Vagina (tissue), 2 donors: ENCODE results near the gene ANKRD10. TPM values are rescaled to one million over a fixed set of nuclear protein-coding genes. Genes with fewer than 3 reads are reported as not detected.

ENCODE experiments used
- DNase-seq, 2 donors: peaks; one replicate each; pipeline ENCODE4 v3.0.0-alpha.2; 2017; ENCODE audit errors: extremely low spot score in 2 of 2
- H3K27ac ChIP-seq: fragments of 200-600 bp; sonication (generic); one replicate; pipeline ENCODE4 v1.5.1; 2019
- H3K27me3 ChIP-seq: fragments of 200-600 bp; sonication (generic); one replicate; pipeline ENCODE4 v1.5.1; 2019
- H3K36me3 ChIP-seq, 2 donors: fragments of 200-600 bp; sonication (generic); one replicate each; pipeline ENCODE4 v1.5.1; 2017 to 2019
- H3K4me1 ChIP-seq: fragments of 200-600 bp; sonication (generic); one replicate; pipeline ENCODE4 v1.5.1; 2019
- H3K4me3 ChIP-seq, 2 donors: fragments of 200-600 bp; sonication (generic); 1 replicate in 1 of 2; 2 replicates in 1 of 2; pipeline ENCODE4 v1.5.1; 2016 to 2019
- H3K9me3 ChIP-seq: fragments of 200-600 bp; sonication (generic); one replicate; pipeline ENCODE4 v1.5.1; 2019
- CTCF ChIP-seq, 3 experiments: fragments of 450-650 bp in 2 of 3; fragments of 200-600 bp in 1 of 3; sonication (generic) in 1 of 3; IDR thresholded peaks; one replicate each; pipeline ENCODE4 v1.5.1; 2017 to 2019; ENCODE audit warnings: antibody characterized with exemption in 3 of 3, mild to moderate bottlenecking in 2 of 3, moderate library complexity in 2 of 3
- POLR2A ChIP-seq, 2 donors: fragments of 450-650 bp; IDR thresholded peaks; one replicate each; pipeline ENCODE4 v1.6.1; 2017; ENCODE audit warnings: antibody characterized with exemption in 2 of 2, mild to moderate bottlenecking in 2 of 2, moderate library complexity in 2 of 2
- POLR2AphosphoS5 ChIP-seq, 2 donors: sonication (generic); formaldehyde crosslinking; IDR thresholded peaks; one replicate each; pipeline ENCODE4 v1.9.0; 2017; ENCODE audit warnings: antibody characterized with exemption in 2 of 2, mild to moderate bottlenecking in 2 of 2, low read depth in 1 of 2; ENCODE audit not compliant: insufficient read depth in 1 of 2
- intact Hi-C: fragments of 100-400 bp; cut with DNase I; formaldehyde crosslinking; loops from one replicate; pipeline ENCODE4 v1.15.1; 2023
- total RNA-seq: library from RNA; depleted of rRNA; stranded (reverse); fragments of >200 nt; gene quantifications from one replicate; pipeline ENCODE4 v1.2.3, GENCODE V29; 2016

Gene ANKRD10
- total RNA-seq, 1 donor from 2014 or later, result 114 TPM

GRCh38 chr13:110885516-110885915, 29.4 kb downstream of the ANKRD10 start:
- no peak for TF ChIP-seq CTCF (IDR thresholded peaks at IDR 0.05)
- TF ChIP-seq POLR2A (IDR thresholded peaks at IDR 0.05), result no peak
- TF ChIP-seq POLR2AphosphoS5 (IDR thresholded peaks at IDR 0.05; ENCODE audit: insufficient read depth in 1 of 2, low read depth in 1 of 2), result no peak
- intact Hi-C loops, result no loop called here
- no peaks in the 10 kb centered on the region for H3K36me3 ChIP-seq
- no peak for DNase-seq
- no peaks in the 10 kb centered on the region for H3K9me3 ChIP-seq
- peaks cover 34% of the 10 kb centered on the region for H3K4me1 ChIP-seq
- H3K27me3 ChIP-seq, result no peaks in the 10 kb centered on the region
- H3K4me3 ChIP-seq, result no peak overlapping the region
- H3K27ac ChIP-seq, result no peak overlapping the region

DNA sequence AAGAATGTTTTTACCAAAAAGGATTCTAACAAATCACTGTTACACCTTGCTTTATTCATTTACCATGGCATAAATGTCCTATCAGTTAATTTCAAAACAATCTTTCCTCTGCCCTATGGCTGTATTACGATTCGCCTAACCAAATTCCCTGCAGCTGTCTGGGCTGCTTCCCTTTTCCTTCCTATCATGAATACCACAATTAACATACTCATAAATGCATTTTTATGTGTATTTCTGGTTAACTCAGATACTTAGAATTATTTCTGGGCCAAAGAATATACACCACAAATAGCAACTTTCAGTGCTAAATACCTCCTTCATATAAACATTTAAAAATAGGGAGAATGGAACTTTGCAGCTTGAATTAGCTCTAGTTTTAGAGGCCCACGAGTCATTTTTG, 30.4 kb downstream of the ANKRD10 start:
- Histone ChIP-seq H3K36me3 (peaks cover 0 to 3% of the 10 kb centered on the region in 2 donors), H3K4me3 (no peak overlapping the region), H3K9me3 (no peaks in the 10 kb centered on the region), H3K27me3 (no peaks in the 10 kb centered on the region), H3K4me1 (peaks cover 34% of the 10 kb centered on the region), H3K27ac (no peak overlapping the region)
- TF ChIP-seq POLR2A (IDR thresholded peaks at IDR 0.05) (no peak), POLR2AphosphoS5 (IDR thresholded peaks at IDR 0.05; ENCODE audit: insufficient read depth in 1 of 2, low read depth in 1 of 2) (no peak), CTCF (IDR thresholded peaks at IDR 0.05) (no peak)
- no peak for DNase-seq
- intact Hi-C loops, result no loop called here

DNA sequence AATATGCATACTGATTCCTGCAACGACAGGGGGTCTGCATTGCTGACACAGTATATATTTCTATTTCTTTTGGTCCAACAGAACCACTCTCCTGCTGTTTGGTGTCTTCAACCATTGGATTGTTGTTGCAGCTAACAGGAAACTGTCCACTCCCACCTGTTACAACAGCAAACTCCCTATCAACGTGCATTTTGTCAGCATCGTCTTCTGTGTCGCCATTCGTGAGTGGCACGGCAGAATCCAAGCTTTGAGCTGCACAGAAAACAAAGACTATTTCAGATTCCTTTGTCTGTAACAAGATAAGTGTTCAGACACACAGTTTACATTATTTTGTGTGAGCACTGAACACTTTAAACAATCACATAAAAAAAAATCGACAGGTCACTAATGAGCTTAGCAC, 31.3 kb downstream of the ANKRD10 start:
- Histone ChIP-seq H3K36me3 (peaks cover 0 to 5% of the 10 kb centered on the region in 2 donors), H3K27ac (no peak overlapping the region), H3K4me1 (peaks cover 27% of the 10 kb centered on the region), H3K27me3 (no peaks in the 10 kb centered on the region), H3K4me3 (no peak overlapping the region), H3K9me3 (no peaks in the 10 kb centered on the region)
- TF ChIP-seq CTCF (IDR thresholded peaks at IDR 0.05), result no peak
- TF ChIP-seq POLR2A (IDR thresholded peaks at IDR 0.05), result no peak
- TF ChIP-seq POLR2AphosphoS5 (IDR thresholded peaks at IDR 0.05; ENCODE audit: insufficient read depth in 1 of 2, low read depth in 1 of 2), result no peak
- DNase-seq, result no peak
- intact Hi-C loops, result no loop called here

DNA sequence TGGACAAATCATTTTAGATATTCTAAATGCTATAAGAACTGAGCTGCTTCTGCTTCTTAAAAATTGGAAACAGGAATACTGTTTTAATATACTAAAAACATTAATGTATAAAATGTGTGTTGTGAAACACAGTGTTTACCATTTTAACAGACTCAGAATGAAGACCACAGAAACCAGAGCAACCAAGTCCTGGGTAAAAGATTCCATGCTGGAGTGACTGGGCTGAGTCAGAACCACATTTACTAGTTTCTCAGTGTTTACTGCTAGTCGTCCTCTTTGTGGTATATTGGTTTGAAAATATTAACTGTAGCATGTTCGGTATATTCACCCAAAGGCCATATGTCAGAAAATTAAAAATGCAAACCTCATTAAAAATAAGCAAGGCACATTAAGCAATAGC, 31.9 kb downstream of the ANKRD10 start:
- Histone ChIP-seq H3K9me3 (no peaks in the 10 kb centered on the region), H3K4me3 (no peak overlapping the region), H3K27ac (no peak overlapping the region), H3K27me3 (no peaks in the 10 kb centered on the region), H3K4me1 (peaks cover 21% of the 10 kb centered on the region), H3K36me3 (peaks cover 0 to 5% of the 10 kb centered on the region in 2 donors)
- no peak for TF ChIP-seq CTCF (IDR thresholded peaks at IDR 0.05)
- TF ChIP-seq POLR2A (IDR thresholded peaks at IDR 0.05), result no peak
- no peak for TF ChIP-seq POLR2AphosphoS5 (IDR thresholded peaks at IDR 0.05; ENCODE audit: insufficient read depth in 1 of 2, low read depth in 1 of 2)
- intact Hi-C loops, result no loop called here
- DNase-seq, result no peak

DNA sequence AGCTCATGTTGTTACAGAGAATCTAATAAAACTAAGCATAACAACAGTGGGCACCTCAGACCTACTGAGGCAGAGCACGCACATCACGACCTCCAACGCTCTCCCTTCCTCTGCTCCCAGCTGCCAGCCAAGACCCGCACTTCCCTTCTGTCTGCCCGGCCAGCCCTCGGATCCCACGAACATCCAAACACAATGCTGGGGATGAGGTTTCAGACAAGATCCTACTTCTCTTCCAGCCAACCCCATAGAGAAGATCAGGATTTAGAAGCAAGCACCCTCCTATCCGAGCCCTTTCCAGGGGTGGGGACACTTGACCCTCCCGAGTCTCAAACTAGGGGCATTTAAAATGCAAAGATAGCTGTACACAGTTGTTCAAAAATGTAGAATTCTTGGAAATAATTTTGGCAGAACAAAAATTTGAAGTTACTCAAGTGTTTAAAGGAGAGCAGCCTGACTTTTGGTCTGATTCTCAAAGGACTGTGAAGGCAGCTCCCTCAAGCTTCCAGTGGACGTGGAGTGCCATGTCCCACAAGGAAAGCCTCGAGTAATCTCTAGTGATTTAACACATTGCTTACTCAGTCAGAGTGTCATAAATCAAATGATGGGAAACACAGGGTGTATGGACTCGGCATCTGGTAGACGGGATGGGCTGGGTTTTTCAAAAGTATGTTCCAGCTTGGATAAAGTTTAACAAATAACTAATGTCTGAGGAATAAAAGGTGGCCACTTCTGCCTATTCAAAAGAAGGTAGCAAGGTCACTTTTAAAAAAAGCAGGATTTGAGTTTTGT, 32.8 kb downstream of the ANKRD10 start:
- TF ChIP-seq POLR2AphosphoS5 (IDR thresholded peaks at IDR 0.05; ENCODE audit: insufficient read depth in 1 of 2, low read depth in 1 of 2) (no peak), POLR2A (IDR thresholded peaks at IDR 0.05) (no peak), CTCF (IDR thresholded peaks at IDR 0.05) (no peak)
- Histone ChIP-seq H3K9me3 (no peaks in the 10 kb centered on the region), H3K4me1 (peaks cover 12% of the 10 kb centered on the region), H3K27ac (no peak overlapping the region), H3K4me3 (no peak overlapping the region), H3K36me3 (peaks cover 0 to 5% of the 10 kb centered on the region in 2 donors), H3K27me3 (no peaks in the 10 kb centered on the region)
- intact Hi-C loops, result no loop called here
- no peak for DNase-seq
